ENCODE results near the gene ARF6.

- TF ChIP-seq CTCF (IDR thresholded peaks at IDR 0.05) = no peak
- no peak for TF ChIP-seq REST (IDR thresholded peaks at IDR 0.05; ENCODE audit: insufficient read depth in 1 of 2, low read depth in 2 of 2, low read length in 1 of 2)
- no peak for TF ChIP-seq POLR2AphosphoS5 (IDR thresholded peaks at IDR 0.05; ENCODE audit: low read depth, low read length)
- no peak for TF ChIP-seq SIN3A (IDR thresholded peaks at IDR 0.05; ENCODE audit: borderline replicate concordance, insufficient read depth, low read depth, low read length)
Measured at GRCh38 chr14:49861699-49862088, 31.2 kb upstream of the ARF6 start.

All from Panc1 (cell line).